Fibroblast of skin of scalp (primary cell): ENCODE data around the gene SLC6A19.

ENCODE experiments used
- DNase-seq: peaks from one replicate; pipeline ENCODE4 v3.0.0-alpha.2; 2013

Gene SLC6A19

GRCh38 chr5:1195916-1196315 is 5.5 kb upstream of the SLC6A19 start:
- DNase-seq = no peak

DNA sequence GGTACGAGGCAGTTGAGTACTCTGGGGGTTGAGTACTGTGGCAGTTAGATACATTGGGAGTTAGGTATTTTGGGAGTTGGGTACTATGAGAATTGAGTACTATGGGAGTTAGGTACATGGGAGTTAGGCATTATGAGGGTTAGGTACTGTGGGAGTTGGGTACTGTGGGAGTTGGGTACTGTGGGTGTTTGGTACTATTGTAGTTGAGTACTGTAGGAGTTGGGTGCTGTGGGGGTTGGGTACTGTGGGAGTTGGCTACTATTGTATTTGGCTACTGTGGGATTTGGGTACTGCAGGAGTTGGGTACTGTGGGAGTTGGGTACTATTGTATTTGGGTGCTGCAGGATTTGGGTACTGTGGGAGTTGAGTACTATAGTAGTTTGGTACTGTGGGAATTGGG is 4.8 kb upstream of the SLC6A19 start:
- no peak for DNase-seq

DNA sequence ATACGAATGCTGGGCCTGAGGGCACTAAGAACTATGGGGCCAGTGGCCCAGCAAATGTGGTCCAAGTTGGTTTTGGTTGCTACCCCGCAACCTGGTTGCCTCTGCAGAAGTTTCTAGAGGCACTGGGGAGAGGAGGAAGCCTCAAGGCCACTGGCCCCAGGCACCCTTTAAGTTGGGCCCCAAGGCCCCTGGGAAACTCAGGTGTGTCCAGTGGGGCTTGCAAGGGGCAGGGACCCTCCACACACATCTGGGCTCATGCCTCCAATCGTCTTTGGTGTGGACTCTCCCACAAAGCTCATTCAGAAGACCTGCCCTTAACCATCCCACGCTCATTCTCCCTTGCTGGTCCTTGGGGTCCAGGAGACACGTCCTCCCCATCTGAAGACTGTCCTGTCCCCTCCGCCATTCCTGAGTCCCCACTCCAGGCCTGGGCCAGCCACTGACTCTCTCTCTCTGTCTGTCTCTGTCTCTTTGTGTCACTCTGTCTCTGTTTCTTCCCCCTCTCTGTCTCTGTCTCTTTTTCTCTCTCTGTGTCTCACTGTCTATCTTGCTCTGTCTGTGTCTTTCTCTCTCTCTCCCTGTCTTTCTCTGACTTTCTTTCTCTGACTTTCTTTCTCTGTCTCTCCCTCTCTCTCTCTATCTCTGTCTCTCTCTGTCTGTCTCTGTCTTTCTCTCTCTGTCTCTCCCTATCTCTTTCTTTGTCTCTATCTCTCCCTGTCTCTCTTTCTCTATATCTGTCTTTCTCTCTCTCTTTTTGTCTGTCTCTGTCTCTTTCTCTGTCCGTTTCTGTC is 3.3 kb upstream of the SLC6A19 start:
- no peak for DNase-seq

DNA sequence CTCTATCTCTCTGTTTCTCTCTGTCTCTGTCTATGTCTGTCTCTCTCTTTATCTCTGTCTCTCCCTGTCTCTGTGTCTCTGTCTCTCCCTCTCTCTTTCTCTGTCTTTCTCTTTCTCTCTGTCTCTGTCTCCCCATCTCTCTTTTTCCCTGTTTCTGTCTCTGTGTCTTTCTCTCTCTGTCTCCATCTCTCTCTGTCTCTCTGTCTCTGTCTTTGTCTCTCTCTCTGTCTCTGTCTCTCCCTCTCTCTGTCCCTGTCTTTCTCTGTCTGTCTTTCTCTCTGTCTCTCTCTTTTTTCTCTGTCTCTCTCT is 2.1 kb upstream of the SLC6A19 start:
- DNase-seq = no peak

GRCh38 chr5:1199649-1200494 is 1.5 kb upstream of the SLC6A19 start:
- no peak for DNase-seq

DNA sequence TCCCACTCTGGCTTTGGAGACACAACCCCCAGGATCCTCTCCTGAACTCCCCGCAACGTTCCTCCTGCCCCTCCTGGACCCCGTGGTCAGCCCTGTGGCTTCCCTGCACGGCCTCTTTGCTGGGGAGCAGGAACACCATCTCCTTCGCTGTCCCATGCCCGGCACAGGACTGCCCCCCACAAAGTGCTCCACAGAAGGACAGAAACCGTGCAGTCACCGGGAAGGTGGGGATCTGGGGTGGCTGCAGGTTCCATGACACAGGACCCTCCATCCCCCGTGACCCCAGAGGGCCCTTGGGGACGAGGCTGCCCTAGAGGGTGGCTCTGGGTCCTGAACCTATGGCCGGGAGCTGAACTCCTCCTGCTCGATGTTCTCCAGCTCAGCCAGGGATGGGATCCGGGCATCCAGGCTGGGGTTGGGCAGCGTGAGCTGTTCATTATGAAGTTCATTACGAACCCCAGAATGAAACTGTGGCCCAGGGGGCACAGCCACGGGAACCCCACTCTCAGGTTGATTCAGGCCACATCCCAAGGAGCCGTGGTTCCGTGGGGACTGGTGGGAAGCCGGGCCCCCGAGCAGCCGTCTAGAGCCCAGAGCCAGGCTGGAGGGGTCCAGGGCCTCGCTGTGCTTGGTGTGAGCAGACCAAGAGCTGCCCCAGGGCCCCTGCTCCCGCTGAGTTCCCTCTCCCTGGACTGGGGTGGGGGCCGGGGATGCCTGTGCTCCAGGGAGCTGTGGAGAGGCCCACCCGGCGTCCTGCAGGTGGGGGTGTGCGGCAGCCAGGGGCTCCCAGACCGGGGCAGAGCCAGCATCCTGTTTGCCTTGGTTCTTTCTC is 684 bp upstream of the SLC6A19 start:
- no peak for DNase-seq

DNA sequence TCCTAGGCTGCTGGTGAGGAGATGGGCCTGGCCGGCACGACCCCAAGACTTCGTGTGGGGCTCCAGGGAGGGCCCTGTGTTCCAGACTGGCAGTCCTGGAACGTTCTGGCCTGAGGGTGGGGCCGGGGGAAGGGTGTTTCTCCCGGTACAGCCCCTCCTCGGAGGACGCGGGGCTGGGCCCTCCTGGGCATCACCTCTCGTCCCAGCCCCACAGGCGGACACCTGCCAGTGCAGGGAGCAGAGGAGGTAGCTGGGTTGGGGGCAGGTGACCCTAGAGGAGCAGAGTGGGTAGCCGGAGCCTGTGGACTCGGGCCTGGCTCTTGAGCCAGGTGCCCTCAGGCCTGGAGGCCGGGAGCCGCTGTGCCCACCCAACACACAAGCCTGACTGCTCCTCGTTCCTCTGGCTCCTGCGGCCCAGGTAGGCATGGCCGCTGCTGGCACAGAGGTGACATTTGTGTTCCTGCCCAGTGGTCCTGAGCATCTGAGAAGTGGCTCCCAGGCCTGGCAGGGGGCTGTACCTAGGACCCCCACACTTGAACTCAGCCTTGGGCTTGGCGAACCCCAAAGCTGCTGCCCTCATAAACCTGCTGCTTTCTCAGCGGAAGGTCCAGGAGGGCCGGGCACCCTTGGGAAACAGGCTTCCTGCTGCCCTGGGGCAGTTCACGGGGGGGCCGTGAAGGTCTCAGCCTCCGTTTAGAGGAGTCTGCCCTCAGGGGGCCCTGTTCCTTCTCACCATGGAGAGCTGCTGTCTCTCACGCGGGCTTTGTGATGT is 817 bp downstream of the SLC6A19 start:
- no peak for DNase-seq

DNA sequence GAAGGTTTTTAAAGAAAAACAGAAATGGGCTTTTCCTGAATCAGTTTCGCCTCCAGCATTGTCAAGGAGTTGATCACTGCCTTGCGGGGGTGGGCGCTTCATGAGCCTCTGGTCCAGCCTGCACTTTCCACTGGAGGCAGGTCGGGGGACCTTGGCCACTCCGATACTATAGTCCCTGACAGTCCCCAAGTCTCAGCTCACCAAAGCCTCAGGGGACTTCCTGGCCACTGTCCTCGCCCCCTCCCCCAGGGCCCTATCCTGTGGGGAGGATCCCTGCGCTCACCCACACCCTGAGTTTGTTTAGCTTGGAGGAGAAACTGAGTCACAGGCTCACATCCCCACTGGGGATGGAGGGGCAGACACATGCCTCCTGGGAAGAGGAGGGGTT is 1.4 kb downstream of the SLC6A19 start:
- DNase-seq = no peak

GRCh38 chr5:1203311-1203967 is 2.0 kb downstream of the SLC6A19 start:
- DNase-seq = no peak

DNA sequence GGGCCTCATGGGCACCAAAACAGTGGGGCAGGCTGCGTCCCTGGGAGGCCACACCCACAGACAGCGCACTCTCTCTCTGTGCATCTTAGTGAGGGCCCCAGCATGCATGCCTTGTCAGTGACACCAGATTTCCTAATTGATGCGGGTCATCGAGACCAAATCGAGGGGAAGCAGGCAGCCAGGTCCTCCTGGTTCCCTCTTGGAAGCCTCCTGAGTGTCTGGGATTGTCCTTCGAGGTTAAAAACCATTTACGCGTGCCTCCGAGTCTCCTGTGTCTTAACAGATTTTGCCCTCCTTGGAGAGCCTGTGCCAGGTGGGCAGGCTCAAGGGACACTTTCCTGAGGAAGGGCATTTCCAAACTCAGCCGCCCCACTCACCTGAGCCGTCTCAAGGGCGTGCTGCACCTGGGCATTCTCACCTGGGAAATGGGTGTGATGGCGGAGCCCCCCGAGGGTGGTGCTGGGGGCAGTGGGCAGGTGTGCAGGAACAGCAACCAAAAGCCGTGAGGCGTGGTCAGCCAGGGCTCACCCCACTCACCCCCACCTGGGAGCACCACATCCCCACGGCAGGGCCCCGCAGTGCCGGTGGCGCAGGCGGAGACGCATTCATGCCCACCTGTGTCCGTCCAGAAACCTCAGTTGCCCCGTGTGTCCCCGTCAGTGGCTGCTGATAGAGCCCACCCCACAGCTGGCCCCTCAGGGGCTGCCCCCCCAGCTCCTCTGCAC is 2.7 kb downstream of the SLC6A19 start:
- no peak for DNase-seq

GRCh38 chr5:1204693-1205242 is 3.4 kb downstream of the SLC6A19 start:
- DNase-seq = peak; percentile 10

DNA sequence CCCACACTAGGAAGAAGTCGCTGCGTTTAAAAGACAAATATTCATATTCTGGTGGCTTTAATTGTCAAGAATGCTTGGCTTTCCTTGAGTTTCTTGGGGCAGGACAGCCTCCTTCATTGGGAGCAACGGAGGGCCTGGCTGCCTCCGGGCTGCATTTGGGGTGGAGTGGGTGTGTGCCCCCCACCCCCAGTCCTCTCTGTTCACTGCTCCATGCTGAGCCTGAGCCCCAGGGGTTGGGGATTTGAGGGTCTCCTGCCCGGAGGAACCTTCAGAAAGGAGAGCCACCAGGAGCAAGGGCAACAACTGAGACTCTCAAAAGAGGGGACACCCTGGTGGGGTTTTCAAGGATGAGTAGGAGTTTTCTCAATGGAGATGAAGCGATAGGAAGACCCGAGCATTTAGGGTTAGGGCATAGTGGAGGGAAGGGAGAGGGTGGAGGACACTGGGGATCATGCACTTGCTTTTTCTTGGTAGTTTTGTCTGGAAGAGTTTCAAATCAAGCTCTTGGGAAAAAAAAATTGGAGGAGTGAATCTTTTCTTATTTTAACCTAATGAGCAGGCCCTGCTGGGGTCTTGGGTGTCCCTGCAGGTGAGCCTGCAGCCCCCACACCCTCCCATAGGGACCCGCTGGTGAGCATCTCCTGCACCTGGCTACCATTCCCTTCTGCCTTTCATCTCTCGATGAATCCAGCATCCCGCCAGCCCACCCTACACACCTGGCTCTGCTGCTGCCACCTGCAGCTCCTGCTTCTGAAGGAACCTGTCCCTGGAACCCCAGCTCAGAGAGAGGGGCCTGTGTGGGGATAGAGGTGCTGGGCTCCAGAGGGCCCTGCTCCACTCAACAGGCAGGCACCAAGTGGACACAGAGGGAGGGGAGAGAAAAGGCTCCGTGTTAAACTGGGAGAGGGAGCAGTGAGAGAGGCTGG is 4.1 kb downstream of the SLC6A19 start:
- DNase-seq = no peak

GRCh38 chr5:1206521-1207412 is 5.4 kb downstream of the SLC6A19 start:
- DNase-seq = no peak

- no peak for DNase-seq
These were observed 6.2 kb downstream of the SLC6A19 start for GRCh38 chr5:1207555-1207954.

DNA sequence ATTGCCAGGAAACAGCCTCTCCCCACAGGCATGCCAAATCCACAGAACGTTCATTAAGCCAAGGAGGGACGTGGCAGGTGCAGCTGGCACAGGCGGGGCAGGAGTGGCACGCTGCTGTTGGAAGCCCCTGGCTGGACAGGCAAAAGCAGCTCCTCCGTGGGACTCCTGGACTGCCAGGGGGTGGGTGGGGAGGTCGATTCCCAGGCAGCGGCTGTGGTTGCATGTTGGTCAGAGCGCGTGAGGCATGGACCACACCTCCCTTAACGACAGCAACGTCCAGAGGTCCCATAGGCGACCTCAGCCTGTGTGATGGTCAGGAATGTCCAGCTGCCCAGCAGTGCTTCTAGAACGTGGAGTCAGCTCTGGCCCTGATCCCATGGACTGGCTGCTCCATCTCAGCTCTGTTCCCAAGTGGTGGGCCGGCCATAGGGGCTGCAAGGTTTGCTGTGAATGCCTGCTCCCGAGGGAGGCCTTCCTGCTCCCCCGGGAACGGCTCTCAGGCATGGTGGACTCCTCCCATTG is 6.9 kb downstream of the SLC6A19 start:
- DNase-seq = no peak

DNA sequence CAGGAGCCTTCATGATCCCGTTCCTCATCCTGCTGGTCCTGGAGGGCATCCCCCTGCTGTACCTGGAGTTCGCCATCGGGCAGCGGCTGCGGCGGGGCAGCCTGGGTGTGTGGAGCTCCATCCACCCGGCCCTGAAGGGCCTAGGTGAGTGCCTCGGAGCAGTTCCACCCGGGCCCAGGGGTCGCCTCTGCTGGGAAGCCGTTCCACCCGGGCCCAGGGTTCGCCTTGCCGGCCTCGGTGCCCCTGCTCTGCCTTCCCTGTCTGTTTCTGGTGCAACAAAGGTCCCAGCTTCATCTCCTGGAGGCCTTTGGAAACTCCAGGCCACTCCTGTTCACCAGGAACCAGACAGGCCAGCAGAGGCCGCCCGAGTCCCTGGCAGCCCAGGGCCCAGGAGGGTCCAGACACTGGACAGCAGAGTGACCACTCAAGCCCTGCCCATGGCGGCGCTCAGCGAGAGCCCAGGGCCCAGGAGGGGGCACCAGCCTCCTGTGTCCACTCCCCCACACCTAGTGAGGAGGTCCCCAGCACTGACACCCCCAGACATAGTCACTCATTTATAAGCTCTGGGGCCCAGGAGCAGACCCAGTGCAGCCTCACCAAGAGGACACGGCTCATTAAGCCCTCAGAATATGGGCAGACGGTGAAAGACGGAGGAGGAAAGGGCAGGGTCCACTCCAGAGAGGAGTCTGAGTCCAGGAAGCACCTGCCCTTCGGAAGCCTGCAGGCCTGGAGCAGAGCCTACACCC is 7.5 kb downstream of the SLC6A19 start:
- DNase-seq = peak; percentile 6

DNA sequence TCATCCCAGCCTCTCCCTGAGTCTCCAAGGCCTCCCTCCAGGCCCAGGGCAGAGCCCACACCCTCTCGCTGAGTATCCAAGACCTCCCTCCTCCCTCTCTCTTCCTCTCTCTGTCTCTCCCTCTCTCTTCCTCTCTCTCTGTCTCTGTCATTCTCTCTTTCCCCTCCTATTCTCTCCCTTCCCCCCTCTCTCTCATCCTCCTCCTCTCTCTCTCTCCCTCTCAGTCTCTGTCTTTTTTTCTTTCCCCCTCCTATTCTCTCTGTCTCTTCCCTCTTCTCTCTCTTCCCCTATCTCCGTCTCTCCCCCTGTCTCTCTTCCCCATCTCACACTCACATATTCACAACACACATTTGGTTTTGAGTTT is 8.1 kb downstream of the SLC6A19 start:
- DNase-seq = no peak
